SKM-1 (cell line): ENCODE data around the gene RBPJ.

Source experiments
- DNase-seq: peaks from one replicate; lab custom pipeline; 2025; ENCODE audit not compliant: unreplicated experiment; lab: John Stamatoyannopoulos, UW

The RBPJ gene

GRCh38 chr4:26454961-26455360, 134.1 kb downstream of the RBPJ start:
- DNase-seq, result no peak

- DNase-seq, result no peak
These were observed 134.8 kb downstream of the RBPJ start for GRCh38 chr4:26455571-26455970.

GRCh38 chr4:26457412-26457811, 136.6 kb downstream of the RBPJ start:
- DNase-seq, result no peak

- DNase-seq, result no peak
These were observed 137.3 kb downstream of the RBPJ start for GRCh38 chr4:26458157-26458561.

GRCh38 chr4:26459054-26459755, 138.4 kb downstream of the RBPJ start:
- peak; percentile 20 for DNase-seq

GRCh38 chr4:26459756-26460530, 139.1 kb downstream of the RBPJ start:
- DNase-seq, result no peak

GRCh38 chr4:26462874-26463273, 142.1 kb downstream of the RBPJ start:
- DNase-seq, result no peak

GRCh38 chr4:26463386-26463785, 142.6 kb downstream of the RBPJ start:
- DNase-seq, result no peak

GRCh38 chr4:26464420-26465095, 143.7 kb downstream of the RBPJ start:
- no peak for DNase-seq

- no peak for DNase-seq
These were observed 145.9 kb downstream of the RBPJ start for GRCh38 chr4:26466578-26467270.

GRCh38 chr4:26467724-26468123, 146.9 kb downstream of the RBPJ start:
- no peak for DNase-seq

GRCh38 chr4:26468283-26468949, 147.6 kb downstream of the RBPJ start:
- DNase-seq, result no peak

GRCh38 chr4:26468977-26469376, 148.2 kb downstream of the RBPJ start:
- no peak for DNase-seq

GRCh38 chr4:26471890-26472289, 151.1 kb downstream of the RBPJ start:
- DNase-seq, result no peak

GRCh38 chr4:26473893-26474292, 153.1 kb downstream of the RBPJ start:
- no peak for DNase-seq

GRCh38 chr4:26474551-26474950, 153.7 kb downstream of the RBPJ start:
- no peak for DNase-seq

- no peak for DNase-seq
These were observed 154.9 kb downstream of the RBPJ start for GRCh38 chr4:26475716-26476115.

- no peak for DNase-seq
These were observed 155.7 kb downstream of the RBPJ start for GRCh38 chr4:26476545-26476944.

- no peak for DNase-seq
These were observed 157.5 kb downstream of the RBPJ start for GRCh38 chr4:26478330-26478729.

GRCh38 chr4:26482508-26483462, 162.0 kb downstream of the RBPJ start:
- DNase-seq, result no peak
